ENCODE results near the gene IFT122. TPM values are rescaled to one million over a fixed set of nuclear protein-coding genes. Genes with fewer than 3 reads are reported as not detected.

IFT122 gene
- total and polyA plus RNA-seq, 2 experiments from 2014 or later, result 10.2 to 38.8 TPM

DNA sequence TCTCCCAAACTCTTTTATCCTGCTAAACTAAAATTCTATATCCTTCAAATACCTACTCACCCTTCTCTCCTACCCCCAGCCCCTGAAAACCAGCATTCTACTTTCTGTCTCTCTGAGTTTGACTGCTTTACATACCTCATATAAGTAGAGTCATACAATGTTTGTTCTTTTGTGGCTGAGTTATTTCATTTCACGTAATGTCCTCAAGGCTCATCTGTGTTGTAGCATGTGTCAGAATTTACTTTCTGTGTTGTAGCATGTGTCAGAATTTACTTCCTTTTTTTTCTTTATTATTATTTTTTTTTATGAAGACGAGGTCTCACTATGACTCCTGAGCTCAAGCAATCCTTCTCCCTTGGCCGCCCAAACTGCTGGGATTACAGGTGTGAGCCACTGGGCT, 20.1 kb downstream of the IFT122 start (continued):
- TF ChIP-seq, protein P1, sequence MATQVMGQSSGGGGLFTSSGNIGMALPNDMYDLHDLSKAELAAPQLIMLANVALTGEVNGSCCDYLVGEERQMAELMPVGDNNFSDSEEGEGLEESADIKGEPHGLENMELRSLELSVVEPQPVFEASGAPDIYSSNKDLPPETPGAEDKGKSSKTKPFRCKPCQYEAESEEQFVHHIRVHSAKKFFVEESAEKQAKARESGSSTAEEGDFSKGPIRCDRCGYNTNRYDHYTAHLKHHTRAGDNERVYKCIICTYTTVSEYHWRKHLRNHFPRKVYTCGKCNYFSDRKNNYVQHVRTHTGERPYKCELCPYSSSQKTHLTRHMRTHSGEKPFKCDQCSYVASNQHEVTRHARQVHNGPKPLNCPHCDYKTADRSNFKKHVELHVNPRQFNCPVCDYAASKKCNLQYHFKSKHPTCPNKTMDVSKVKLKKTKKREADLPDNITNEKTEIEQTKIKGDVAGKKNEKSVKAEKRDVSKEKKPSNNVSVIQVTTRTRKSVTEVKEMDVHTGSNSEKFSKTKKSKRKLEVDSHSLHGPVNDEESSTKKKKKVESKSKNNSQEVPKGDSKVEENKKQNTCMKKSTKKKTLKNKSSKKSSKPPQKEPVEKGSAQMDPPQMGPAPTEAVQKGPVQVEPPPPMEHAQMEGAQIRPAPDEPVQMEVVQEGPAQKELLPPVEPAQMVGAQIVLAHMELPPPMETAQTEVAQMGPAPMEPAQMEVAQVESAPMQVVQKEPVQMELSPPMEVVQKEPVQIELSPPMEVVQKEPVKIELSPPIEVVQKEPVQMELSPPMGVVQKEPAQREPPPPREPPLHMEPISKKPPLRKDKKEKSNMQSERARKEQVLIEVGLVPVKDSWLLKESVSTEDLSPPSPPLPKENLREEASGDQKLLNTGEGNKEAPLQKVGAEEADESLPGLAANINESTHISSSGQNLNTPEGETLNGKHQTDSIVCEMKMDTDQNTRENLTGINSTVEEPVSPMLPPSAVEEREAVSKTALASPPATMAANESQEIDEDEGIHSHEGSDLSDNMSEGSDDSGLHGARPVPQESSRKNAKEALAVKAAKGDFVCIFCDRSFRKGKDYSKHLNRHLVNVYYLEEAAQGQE (IDR thresholded peaks at IDR 0.05; ENCODE audit: unreplicated experiment), result no peak

DNA sequence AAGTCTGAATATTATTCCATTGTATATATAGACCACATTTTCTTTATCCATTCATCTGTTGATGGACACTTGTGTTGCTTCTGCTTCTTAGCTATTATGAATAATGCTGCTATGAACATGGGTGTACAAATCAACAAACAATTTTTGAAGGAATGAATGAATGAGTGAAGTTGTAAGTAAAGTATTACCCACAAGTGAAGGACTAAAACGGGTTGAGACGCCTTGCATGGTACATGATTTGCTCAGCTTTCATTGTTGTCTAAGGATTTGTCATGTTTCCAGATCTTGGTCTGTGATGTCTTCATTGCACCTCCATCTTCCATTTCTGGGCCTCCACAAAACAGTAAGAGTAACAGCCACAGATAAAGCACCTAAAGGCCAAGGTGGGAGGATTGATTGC, 20.5 kb downstream of the IFT122 start:
- Histone ChIP-seq H3K79me2 (replicated peaks; ENCODE audit: insufficient read depth) (no peaks in the 10 kb centered on the region), H3K9me2 (ENCODE audit: insufficient read depth) (no peaks in the 10 kb centered on the region), H3K36me3 (ENCODE audit: insufficient read depth) (peaks cover 9% of the 10 kb centered on the region), H4K20me1 (replicated peaks; ENCODE audit: insufficient read depth) (peaks cover 5% of the 10 kb centered on the region; the same call in 1 of the 2 replicates), H3K27ac (ENCODE audit: low read depth) (no peak overlapping the region), H3F3A (replicated peaks; ENCODE audit: low read depth) (no peaks in the 10 kb centered on the region), H3K27me3 (ENCODE audit: insufficient read depth) (no peaks in the 10 kb centered on the region), H3K4me2 (no peak overlapping the region), H3K4me1 (ENCODE audit: insufficient read depth) (no peaks in the 10 kb centered on the region), H2AFZ (no peak overlapping the region), H3K4me3 (no peak overlapping the region)
- Mint-ChIP-seq H3K27me3 (ENCODE audit: insufficient read depth, low read depth, poor library complexity) (no peaks in the 10 kb centered on the region), H3K27ac (no peak overlapping the region), H3K36me3 (ENCODE audit: low read depth) (peaks cover 3% of the 10 kb centered on the region; the same call in 1 of the 3 replicates), H3K4me1 (no peaks in the 10 kb centered on the region), H3K4me3 (no peak overlapping the region), H3K9me3 (no peaks in the 10 kb centered on the region)
- DNase-seq (ENCODE audit: low spot score), result no peak
- ATAC-seq, result no peak
- TF ChIP-seq ZNF331 (CRISPR knock-in tag; IDR thresholded peaks at IDR 0.05; ENCODE audit: low read depth) (no peak), JUNB (IDR thresholded peaks at IDR 0.05; ENCODE audit: unreplicated experiment) (no peak), CREB1 (CRISPR knock-in tag; IDR thresholded peaks at IDR 0.05; ENCODE audit: low read depth) (no peak), STAT1 (IDR thresholded peaks at IDR 0.05; ENCODE audit: unreplicated experiment) (no peak), NANOG (IDR thresholded peaks at IDR 0.05; ENCODE audit: borderline replicate concordance) (no peak), ZNF114 (CRISPR knock-in tag; IDR thresholded peaks at IDR 0.05) (no peak)
- TF ChIP-seq, protein P2, sequence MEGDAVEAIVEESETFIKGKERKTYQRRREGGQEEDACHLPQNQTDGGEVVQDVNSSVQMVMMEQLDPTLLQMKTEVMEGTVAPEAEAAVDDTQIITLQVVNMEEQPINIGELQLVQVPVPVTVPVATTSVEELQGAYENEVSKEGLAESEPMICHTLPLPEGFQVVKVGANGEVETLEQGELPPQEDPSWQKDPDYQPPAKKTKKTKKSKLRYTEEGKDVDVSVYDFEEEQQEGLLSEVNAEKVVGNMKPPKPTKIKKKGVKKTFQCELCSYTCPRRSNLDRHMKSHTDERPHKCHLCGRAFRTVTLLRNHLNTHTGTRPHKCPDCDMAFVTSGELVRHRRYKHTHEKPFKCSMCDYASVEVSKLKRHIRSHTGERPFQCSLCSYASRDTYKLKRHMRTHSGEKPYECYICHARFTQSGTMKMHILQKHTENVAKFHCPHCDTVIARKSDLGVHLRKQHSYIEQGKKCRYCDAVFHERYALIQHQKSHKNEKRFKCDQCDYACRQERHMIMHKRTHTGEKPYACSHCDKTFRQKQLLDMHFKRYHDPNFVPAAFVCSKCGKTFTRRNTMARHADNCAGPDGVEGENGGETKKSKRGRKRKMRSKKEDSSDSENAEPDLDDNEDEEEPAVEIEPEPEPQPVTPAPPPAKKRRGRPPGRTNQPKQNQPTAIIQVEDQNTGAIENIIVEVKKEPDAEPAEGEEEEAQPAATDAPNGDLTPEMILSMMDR (conservative IDR thresholded peaks at IDR 0.05; ENCODE audit: low read depth in 2 of 2), result no peak
- TF ChIP-seq, protein P1 (IDR thresholded peaks at IDR 0.05; ENCODE audit: unreplicated experiment), result no peak
- TF ChIP-seq, protein P3, sequence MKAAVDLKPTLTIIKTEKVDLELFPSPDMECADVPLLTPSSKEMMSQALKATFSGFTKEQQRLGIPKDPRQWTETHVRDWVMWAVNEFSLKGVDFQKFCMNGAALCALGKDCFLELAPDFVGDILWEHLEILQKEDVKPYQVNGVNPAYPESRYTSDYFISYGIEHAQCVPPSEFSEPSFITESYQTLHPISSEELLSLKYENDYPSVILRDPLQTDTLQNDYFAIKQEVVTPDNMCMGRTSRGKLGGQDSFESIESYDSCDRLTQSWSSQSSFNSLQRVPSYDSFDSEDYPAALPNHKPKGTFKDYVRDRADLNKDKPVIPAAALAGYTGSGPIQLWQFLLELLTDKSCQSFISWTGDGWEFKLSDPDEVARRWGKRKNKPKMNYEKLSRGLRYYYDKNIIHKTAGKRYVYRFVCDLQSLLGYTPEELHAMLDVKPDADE (IDR thresholded peaks at IDR 0.05), result no peak
